PC-3 (cell line): ENCODE data around the gene NHSL1. TPM values are rescaled to one million over a fixed set of nuclear protein-coding genes. Genes with fewer than 3 reads are reported as not detected.

Experiments
- ATAC-seq: fragments of 200-7000 bp; cut with Tn5 transposase; 2 replicates; pipeline ENCODE4 v1.9.1; 2020; ENCODE audit warnings: mild to moderate bottlenecking, moderate library complexity
- BruUV-seq: library from RNA; stranded (reverse); fragments of 400-500 nt; replicated peaks from 2 replicates; lab custom pipeline; 2021; lab: Mats Ljungman, UMichigan
- CTCF ChIA-PET: fragments of 300-600 bp; sonication (Branson Sonifier 250); formaldehyde crosslinking; loops from one replicate; lab custom pipeline; 2022; ENCODE audit warnings: antibody characterized with exemption; lab: Charles Lee
- POLR2A ChIA-PET: fragments of 300-600 bp; sonication (Branson Sonifier 250); formaldehyde crosslinking; loops from one replicate; lab custom pipeline; 2022; ENCODE audit warnings: antibody characterized with exemption; ENCODE audit not compliant: unreplicated experiment; lab: Charles Lee
- DNase-seq: peaks from one replicate; pipeline ENCODE4 v3.0.0-alpha.2; 2015
- H2AFZ ChIP-seq: fragments of 300-600 bp; sonication (generic); 2 replicates; pipeline ENCODE4 v1.6.0; 2016; ENCODE audit warnings: antibody characterized with exemption, low read length
- H3F3A ChIP-seq: fragments of 300-600 bp; sonication (generic); one replicate; pipeline ENCODE4 v1.6.0; 2017; ENCODE audit warnings: antibody characterized with exemption, low read length, control low read depth, mild to moderate bottlenecking; ENCODE audit not compliant: unreplicated experiment
- H3K27ac ChIP-seq: fragments of 300-600 bp; sonication (generic); 2 replicates; pipeline ENCODE4 v1.5.1; 2016; ENCODE audit warnings: mild to moderate bottlenecking, low read length
- H3K27me3 ChIP-seq: fragments of 300-600 bp; sonication (generic); 2 replicates; pipeline ENCODE4 v1.6.1; 2016; ENCODE audit warnings: low read length, mixed read lengths
- H3K36me3 ChIP-seq: fragments of 300-600 bp; sonication (generic); 2 replicates; pipeline ENCODE4 v1.6.1; 2016; ENCODE audit warnings: low read depth, mixed run types, low read length, mixed read lengths
- H3K4me1 ChIP-seq: fragments of 300-600 bp; sonication (generic); 2 replicates; pipeline ENCODE4 v1.5.1; 2016; ENCODE audit warnings: low read length; ENCODE audit not compliant: insufficient read depth
- H3K4me2 ChIP-seq: fragments of 300-600 bp; sonication (generic); 2 replicates; pipeline ENCODE4 v1.6.0; 2016; ENCODE audit warnings: low read length
- H3K4me3 ChIP-seq: fragments of 300-600 bp; sonication (generic); 2 replicates; pipeline ENCODE4 v1.5.1; 2016; ENCODE audit warnings: mild to moderate bottlenecking, low read length, mixed read lengths
- H3K79me2 ChIP-seq: fragments of 300-600 bp; sonication (generic); 2 replicates; pipeline ENCODE4 v1.6.1; 2017; ENCODE audit warnings: low read length, mixed read lengths
- H3K9ac ChIP-seq: fragments of 300-600 bp; sonication (generic); 2 replicates; pipeline ENCODE4 v1.6.0; 2016; ENCODE audit warnings: mild to moderate bottlenecking, low read length
- H3K9me2 ChIP-seq: fragments of 300-600 bp; sonication (generic); replicated peaks from 2 replicates; pipeline ENCODE4 v1.6.1; 2016; ENCODE audit warnings: mixed run types, low read length, mixed read lengths
- H3K9me3 ChIP-seq: fragments of 300-600 bp; sonication (generic); 2 replicates; pipeline ENCODE4 v1.6.1; 2016; ENCODE audit warnings: low read length, mixed read lengths
- H4K20me1 ChIP-seq: fragments of 300-600 bp; sonication (generic); 2 replicates; pipeline ENCODE4 v1.6.1; 2016; ENCODE audit warnings: low read length, mixed read lengths
- CTCF ChIP-seq: fragments of 300-600 bp; sonication (generic); conservative IDR thresholded peaks from 2 replicates; pipeline ENCODE4 v1.5.1; 2017; ENCODE audit warnings: antibody characterized with exemption, low read depth, mild to moderate bottlenecking, low read length
- EZH2 ChIP-seq: fragments of 300-600 bp; sonication (generic); IDR thresholded peaks from one replicate; pipeline ENCODE4 v1.6.1; 2017; ENCODE audit warnings: antibody characterized with exemption, mild to moderate bottlenecking, low read length; ENCODE audit not compliant: unreplicated experiment
- EZH2phosphoT487 ChIP-seq: fragments of 300-600 bp; sonication (generic); IDR thresholded peaks from 2 replicates; pipeline ENCODE4 v1.6.1; 2018; ENCODE audit warnings: mild to moderate bottlenecking, antibody characterized with exemption, low read length, borderline replicate concordance
- intact Hi-C: fragments of 100-400 bp; cut with micrococcal nuclease; formaldehyde crosslinking; loops from 2 replicates; pipeline ENCODE4 v1.9.0; 2023
- total RNA-seq: library from RNA; depleted of rRNA; stranded (reverse); fragments of >200 nt; gene quantifications from 2 replicates; pipeline ENCODE4 v1.2.3, GENCODE V29; 2014

The NHSL1 gene
- total RNA-seq, 1 experiment from 2014 or later: 4.8 TPM

GRCh38 chr6:138538390-138539031 is 39.2 kb upstream of the NHSL1 start:
- POLR2A ChIA-PET: no interaction called here
- no peak overlapping the region for H2AFZ ChIP-seq

GRCh38 chr6:138537106-138537505 is 37.8 kb upstream of the NHSL1 start:
- no TSS peak for BruUV-seq
- Histone ChIP-seq H3K4me2 (no peak overlapping the region), H3K9me2 (no peaks in the 10 kb centered on the region), H3K9ac (no peak overlapping the region), H3K4me1 (peaks cover 3% of the 10 kb centered on the region; the same call in 1 of the 2 replicates), H3K79me2 (no peaks in the 10 kb centered on the region), H3K27me3 (no peaks in the 10 kb centered on the region), H2AFZ (no peak overlapping the region), H3K9me3 (no peaks in the 10 kb centered on the region), H4K20me1 (no peaks in the 10 kb centered on the region), H3K27ac (no peak overlapping the region), H3K4me3 (no peak overlapping the region), H3F3A (no peaks in the 10 kb centered on the region), H3K36me3 (no peaks in the 10 kb centered on the region)
- no peak for ATAC-seq
- intact Hi-C loops: no loop called here
- ChIA-PET CTCF (interaction anchor here (0.6 kb wide), 1 partner anchor 19 kb away, joined by 8 read pairs; no protein-coding TSS in a partner anchor), POLR2A (no interaction called here)
- TF ChIP-seq CTCF: no peak
- TF ChIP-seq EZH2: no peak
- TF ChIP-seq EZH2phosphoT487: no peak
- DNase-seq: no peak

More at GRCh38 chr6:138538390-138539031, 39.2 kb upstream of the NHSL1 start:
- no peak overlapping the region for H3K9ac ChIP-seq
- H3K9me2 ChIP-seq: no peaks in the 10 kb centered on the region
- H3K4me1 ChIP-seq: peaks cover 3% of the 10 kb centered on the region; the same call in 1 of the 2 replicates
- no peaks in the 10 kb centered on the region for H3K9me3 ChIP-seq
- no peak overlapping the region for H3K4me3 ChIP-seq
- H3K27me3 ChIP-seq: no peaks in the 10 kb centered on the region
- TF ChIP-seq CTCF: no peak
- no peak for TF ChIP-seq EZH2
- TF ChIP-seq EZH2phosphoT487: no peak
- ATAC-seq (no peak), DNase-seq (no peak)
- H4K20me1 ChIP-seq: no peaks in the 10 kb centered on the region
- intact Hi-C loops: no loop called here
- no peaks in the 10 kb centered on the region for H3K79me2 ChIP-seq
- H3K27ac ChIP-seq: no peak overlapping the region
- BruUV-seq: no TSS peak
- CTCF ChIA-PET: no interaction called here
- no peaks in the 10 kb centered on the region for H3F3A ChIP-seq
- no peaks in the 10 kb centered on the region for H3K36me3 ChIP-seq
- no peak overlapping the region for H3K4me2 ChIP-seq

GRCh38 chr6:138535728-138536455 is 36.6 kb upstream of the NHSL1 start:
- no peaks in the 10 kb centered on the region for H3K9me2 ChIP-seq
- H3K36me3 ChIP-seq: no peaks in the 10 kb centered on the region
- H3K9ac ChIP-seq: no peak overlapping the region
- POLR2A ChIA-PET: no interaction called here
- no peak overlapping the region for H3K4me2 ChIP-seq
- BruUV-seq: no TSS peak
- H3K27ac ChIP-seq: no peak overlapping the region
- no peak for ATAC-seq
- DNase-seq: no peak
- H3K4me3 ChIP-seq: no peak overlapping the region
- no peaks in the 10 kb centered on the region for H4K20me1 ChIP-seq
- CTCF ChIA-PET: no interaction called here
- H3F3A ChIP-seq: no peaks in the 10 kb centered on the region
- intact Hi-C loops: no loop called here
- H3K27me3 ChIP-seq: no peaks in the 10 kb centered on the region
- TF ChIP-seq CTCF (no peak), EZH2 (no peak), EZH2phosphoT487 (no peak)
- H2AFZ ChIP-seq: no peak overlapping the region
- H3K9me3 ChIP-seq: no peaks in the 10 kb centered on the region
- H3K4me1 ChIP-seq: no peaks in the 10 kb centered on the region
- no peaks in the 10 kb centered on the region for H3K79me2 ChIP-seq
